GM19455 (cell line): ENCODE measurements around the gene CIDEB.

Experiments used
- ATAC-seq: cut with Tn5 transposase; IDR thresholded peaks from one replicate; pipeline ENCODE4 v1.9.1; 2021; ENCODE audit not compliant: unreplicated experiment

Gene CIDEB

GRCh38 chr14:24291446-24292117 is 16.2 kb downstream of the CIDEB start:
- no peak for ATAC-seq

DNA sequence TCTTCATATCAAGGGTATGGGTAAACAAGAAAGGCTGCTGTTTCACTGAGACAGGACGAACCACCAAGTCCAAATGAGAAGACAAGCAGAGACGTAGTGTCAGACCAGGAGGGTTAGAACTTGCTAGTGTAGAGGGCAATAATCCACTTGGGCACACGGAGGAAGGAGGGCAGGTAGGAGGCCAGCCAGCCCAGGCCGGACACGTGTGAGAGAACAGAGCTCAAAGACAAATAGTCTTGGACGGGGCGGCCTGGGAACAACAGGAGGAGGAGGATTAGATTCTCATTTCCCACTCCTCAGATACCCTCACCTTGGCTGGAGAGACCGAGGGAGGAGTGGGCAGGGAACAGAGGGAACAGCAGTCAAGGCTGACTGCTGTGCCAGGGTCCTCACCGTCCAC is 17.0 kb downstream of the CIDEB start:
- ATAC-seq: no peak

- no peak for ATAC-seq
Measured at GRCh38 chr14:24289649-24290280, 18.0 kb downstream of the CIDEB start.

- ATAC-seq: no peak
Measured at GRCh38 chr14:24286996-24287395, 20.8 kb downstream of the CIDEB start.

GRCh38 chr14:24285351-24285750 is 22.4 kb downstream of the CIDEB start:
- no peak for ATAC-seq

DNA sequence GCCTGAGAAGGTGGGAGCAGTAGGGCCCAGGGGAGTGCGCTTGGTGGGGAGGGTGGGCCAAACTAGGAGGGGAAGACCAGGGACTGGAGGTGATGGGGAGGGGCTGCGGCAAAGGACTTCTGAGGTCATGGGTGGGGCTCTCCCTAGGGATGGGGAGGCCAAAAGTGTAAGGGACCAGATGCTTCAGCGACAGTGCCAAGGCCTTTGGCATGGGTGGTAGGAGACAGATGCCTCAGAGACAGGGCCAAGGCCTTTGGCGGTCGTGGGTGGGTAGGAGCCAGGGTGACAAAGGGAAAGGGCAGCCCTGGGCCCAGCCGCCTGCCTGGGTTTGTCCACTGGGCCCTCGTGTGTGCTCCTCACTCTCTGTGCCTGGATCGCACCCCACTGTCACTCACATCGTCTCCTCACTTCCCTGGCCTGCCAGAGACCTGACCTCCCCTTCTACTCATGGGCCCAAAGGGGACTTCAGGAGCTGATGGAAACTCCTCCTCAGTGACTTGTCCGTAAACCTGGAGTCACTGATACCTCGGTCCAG is 23.2 kb downstream of the CIDEB start:
- no peak for ATAC-seq

DNA sequence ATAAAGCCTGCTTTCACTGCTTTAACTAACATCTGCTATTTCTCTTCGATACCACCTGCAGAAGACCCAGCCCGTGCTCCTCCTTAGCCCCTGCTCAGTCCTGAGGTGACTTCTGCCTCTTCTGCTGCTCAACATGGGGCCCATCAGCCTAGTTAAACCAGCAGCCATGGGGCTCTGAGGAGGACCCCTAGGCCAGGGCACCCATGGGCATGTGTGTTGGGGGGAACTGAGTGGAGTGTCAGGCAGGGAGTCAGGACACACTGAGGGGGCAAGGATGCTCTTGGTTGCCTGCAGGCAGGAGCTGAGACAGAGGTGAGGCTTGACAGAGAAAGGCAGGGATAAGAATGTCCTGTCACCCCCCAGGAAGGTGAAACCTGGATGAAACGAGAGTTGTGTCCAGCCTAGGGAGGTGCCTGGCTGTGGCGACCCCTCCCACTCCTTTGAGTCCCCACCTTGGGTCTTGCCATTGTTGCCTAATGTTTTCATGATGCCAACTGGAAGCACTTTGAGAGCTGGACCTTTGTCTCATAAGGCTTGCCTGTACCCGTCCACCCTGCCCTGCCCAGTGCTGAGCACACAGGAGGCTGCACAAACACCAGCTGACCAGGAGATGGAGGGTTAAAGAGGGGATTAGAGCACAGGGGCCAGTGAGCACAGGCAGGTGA is 23.8 kb downstream of the CIDEB start:
- ATAC-seq: no peak

- ATAC-seq: no peak
Measured at GRCh38 chr14:24282736-24283135, 25.0 kb downstream of the CIDEB start.

DNA sequence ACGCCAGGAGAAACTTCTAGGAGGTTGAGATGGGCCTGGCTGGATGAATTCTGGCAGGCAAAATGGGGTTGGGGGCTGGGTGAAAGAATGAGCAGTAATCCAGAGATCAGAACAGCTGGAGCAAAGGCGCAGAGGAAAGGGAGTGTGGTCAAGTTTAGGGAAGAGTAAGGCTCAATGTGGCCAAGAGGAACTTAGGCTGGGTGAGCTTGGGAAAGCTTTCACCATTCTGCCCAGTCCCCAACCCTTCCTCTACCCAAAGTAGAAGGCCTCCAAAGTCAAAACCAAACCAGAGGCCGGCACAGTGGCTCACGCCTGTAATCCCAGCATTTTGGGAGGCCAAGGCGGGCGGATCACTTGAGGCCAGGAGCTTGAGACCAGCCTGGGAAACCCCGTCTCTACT is 26.1 kb downstream of the CIDEB start:
- no peak for ATAC-seq

DNA sequence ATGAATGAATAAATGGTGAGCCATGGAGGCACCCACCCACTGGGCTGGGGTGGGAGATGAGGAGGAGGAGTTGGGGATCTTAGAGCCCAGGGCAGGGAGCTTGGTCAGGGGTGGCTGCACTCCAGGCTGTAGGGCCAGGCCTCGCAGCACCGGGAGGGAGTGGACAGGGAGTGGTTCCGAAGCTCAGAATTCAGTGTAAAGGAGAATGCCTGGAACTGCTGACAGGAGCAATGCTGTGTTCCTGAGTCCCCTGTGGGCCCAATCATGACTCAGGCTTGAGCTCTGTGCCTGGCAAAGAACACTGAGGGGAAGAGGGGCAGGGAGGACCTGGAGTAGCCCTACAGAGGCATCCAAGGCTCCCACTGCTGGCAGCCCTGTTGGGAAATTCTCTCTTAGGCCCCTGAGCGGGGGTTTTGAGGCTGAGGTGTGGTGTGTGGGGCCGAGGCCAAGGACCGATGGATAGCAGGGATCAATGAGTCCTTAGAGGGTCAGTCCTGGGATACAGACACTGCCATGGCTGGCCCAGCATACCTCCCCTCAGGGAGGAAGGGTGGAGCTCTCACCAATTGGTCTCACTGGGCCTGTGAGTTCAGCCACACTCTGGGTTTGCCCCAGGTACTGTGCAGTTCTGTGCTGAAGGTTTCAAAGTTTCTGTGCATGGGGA is 26.8 kb downstream of the CIDEB start:
- ATAC-seq: no peak

GRCh38 chr14:24279301-24280186 is 28.2 kb downstream of the CIDEB start:
- ATAC-seq: no peak

DNA sequence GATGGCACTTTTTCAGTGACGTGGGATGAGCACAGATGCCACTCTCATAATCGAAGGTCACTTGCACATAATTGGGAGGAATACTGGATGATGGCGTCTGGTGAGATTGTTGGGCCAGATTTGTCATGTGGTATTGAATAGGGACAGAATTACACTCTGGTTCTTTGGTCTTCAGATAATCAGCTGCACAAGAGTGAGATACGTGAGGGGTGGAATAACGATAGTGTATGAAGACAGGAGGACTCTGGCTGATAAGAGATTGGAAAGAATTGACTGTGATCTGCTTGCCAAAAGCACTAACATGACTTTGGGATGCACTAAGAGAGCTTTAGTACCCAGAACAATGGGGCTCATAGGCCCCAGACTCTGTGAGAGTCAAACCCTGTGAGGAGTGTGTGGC is 29.4 kb downstream of the CIDEB start:
- ATAC-seq: no peak

DNA sequence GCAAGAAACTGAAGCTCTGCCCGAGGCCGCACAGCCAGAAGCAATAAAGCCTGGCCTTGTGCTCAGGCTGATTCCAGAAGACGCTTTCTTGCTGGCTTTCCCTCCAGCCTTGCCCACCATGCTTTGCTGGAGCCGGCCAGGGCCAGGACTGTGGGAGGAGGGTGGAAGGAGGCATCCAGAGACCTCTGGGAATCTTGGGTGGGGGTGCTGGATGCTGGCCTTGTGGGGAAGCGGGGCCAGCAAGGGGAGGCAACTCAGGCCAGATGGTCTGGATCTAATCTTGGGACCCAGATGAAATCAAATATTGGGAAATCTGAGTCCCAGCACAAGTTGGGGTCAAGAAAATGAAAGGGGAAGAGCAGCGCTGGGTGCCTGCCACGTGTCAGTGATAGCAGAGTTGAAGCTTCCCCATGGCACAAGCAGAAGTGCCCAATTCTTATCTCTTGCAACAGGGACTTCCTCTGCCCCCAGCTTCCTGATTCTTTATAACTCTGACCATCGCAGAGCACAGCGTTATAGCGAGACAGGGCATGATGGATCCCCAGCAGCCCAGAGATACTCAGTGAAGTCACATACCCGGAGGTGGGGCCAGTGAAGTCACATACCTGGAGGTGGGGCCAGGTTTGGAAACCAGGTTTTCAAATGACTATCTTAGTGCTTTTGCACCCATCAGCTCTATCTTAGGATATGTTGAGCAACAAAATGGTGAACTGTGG is 30.0 kb downstream of the CIDEB start:
- no peak for ATAC-seq

- no peak for ATAC-seq
Measured at GRCh38 chr14:24277071-24277470, 30.7 kb downstream of the CIDEB start.

- ATAC-seq: peak; percentile 37
Measured at GRCh38 chr14:24274101-24274543, 33.7 kb downstream of the CIDEB start.

GRCh38 chr14:24273422-24273998 is 34.3 kb downstream of the CIDEB start:
- no peak for ATAC-seq

DNA sequence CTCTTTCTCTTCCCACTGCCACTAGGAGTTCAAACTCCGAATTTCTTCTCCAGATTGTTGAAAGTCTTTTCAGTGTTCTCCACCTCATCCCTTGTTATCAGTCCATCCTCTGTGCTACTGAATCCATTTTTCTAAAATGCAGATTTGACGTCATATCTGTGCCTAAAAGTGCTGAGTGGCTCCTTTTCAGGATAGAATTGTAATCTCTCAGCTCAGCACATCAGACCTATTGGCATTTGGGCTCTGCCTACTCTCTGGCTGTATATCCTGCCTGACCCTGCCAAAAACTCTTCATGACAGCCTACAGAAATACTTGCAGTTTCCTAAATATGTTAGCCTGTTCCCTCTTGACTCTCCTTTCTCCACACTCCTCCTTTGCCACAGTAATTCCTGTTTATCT is 35.3 kb downstream of the CIDEB start:
- no peak for ATAC-seq

GRCh38 chr14:24271834-24272263 is 35.9 kb downstream of the CIDEB start:
- ATAC-seq: no peak

DNA sequence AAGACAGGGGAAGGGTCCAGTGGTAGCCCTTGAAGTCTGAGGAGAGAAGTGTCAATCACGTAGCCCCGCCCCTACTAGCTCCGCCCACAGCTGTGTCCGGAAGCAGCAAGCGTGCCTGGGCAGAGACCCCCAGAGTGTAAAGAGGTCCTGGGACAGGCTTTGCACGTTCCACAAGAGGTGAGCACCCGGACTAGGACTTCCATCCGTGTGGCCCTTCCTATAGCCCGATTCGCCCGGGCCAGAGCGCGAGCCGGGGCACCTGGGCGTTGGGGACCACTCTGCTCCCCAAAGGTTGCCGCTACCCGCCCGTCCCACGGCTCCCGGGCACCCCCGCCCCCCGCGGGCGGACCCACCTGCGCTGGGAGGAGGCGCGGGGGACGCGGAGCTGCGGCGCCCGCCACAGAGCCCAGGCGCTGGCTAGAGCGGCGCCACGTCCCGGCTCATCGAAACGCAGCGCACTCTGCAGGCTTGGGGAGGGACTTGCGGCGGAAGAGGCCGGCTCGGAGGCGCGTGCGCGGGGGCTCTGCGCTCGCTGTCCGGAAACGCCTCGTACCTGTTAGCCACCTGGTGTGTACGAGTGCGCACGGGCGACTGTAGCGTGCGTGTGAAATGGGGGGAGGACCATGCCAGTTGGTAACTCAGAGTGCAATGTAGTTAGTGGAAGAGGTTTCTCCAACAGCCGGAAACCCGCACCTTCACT is 36.5 kb downstream of the CIDEB start, which contains the start of gene RABGGTA:
Gene RABGGTA (minus strand): TSS at position 464 of the 700 bp plus-strand sequence. CDS start 482 bp downstream, outside the sequence.
- ATAC-seq: peak; percentile 80
